GM12801 (cell line): ENCODE data around the gene MTFR1L.

Experiments
- CTCF ChIP-seq: IDR thresholded peaks from one replicate; pipeline ENCODE4 v1.5.1; 2011; ENCODE audit warnings: control low read depth; ENCODE audit not compliant: insufficient read length; ENCODE audit errors: extremely low read depth

MTFR1L gene

GRCh38 chr1:25826571-25826970, 6.8 kb downstream of the MTFR1L start:
- TF ChIP-seq CTCF: no peak

- no peak for TF ChIP-seq CTCF
These were observed 8.7 kb downstream of the MTFR1L start for GRCh38 chr1:25828491-25828890.

- no peak for TF ChIP-seq CTCF
These were observed 9.3 kb downstream of the MTFR1L start for GRCh38 chr1:25829046-25829445.

- no peak for TF ChIP-seq CTCF
These were observed 11.9 kb downstream of the MTFR1L start for GRCh38 chr1:25831569-25832196.

- no peak for TF ChIP-seq CTCF
These were observed 12.7 kb downstream of the MTFR1L start for GRCh38 chr1:25832336-25833037.

GRCh38 chr1:25833158-25833557, 13.4 kb downstream of the MTFR1L start:
- no peak for TF ChIP-seq CTCF

- no peak for TF ChIP-seq CTCF
These were observed 15.1 kb downstream of the MTFR1L start for GRCh38 chr1:25834894-25835293.
